ENCODE measurements around the gene FUOM.

The FUOM gene

GRCh38 chr10:133309100-133309719 lies 48.6 kb downstream of the FUOM start:
- peak; percentile 93 for DNase-seq

DNA sequence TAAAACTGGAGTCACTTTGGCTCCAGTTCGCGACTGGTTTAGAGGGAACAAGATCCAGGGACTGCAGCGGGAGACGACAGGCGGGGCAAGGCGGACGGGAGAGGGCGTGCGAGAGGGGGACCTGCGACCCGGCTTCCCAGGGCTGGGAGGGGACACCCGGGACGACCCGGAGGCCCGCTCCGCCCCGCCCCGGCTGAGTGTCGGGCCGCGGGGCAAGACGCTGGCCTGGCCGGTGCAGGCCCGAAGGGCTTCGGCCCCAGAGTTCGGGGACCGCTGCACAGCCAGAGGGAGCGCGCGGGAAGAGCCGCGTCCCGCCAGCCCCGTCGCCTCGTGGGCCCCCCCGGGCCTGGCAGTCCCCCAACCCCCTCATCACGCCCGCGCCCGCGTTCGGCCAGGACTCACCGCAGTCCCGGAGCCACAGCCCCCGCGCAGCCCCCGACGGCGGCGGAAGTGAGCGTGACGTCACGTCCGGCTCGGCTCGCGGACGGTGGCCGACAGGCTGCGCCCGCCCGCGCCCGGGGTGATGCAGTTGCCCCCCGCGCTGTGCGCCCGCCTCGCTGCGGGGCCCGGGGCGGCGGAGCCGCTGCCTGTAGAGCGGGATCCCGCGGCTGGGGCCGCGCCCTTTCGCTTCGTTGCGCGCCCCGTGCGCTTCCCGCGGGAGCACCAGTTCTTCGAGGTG lies 49.3 kb downstream of the FUOM start, which contains the start of the genes TUBGCP2 and ZNF511:
TUBGCP2 (minus strand) TSS at position 452 of the 679 bp plus-strand sequence. CDS start 5,931 bp downstream, outside the sequence.
ZNF511 (plus strand) TSS at position 494 of the 679 bp plus-strand sequence; CDS start at position 524, 30 bp downstream.
- DNase-seq, result peak; percentile 82

DNA sequence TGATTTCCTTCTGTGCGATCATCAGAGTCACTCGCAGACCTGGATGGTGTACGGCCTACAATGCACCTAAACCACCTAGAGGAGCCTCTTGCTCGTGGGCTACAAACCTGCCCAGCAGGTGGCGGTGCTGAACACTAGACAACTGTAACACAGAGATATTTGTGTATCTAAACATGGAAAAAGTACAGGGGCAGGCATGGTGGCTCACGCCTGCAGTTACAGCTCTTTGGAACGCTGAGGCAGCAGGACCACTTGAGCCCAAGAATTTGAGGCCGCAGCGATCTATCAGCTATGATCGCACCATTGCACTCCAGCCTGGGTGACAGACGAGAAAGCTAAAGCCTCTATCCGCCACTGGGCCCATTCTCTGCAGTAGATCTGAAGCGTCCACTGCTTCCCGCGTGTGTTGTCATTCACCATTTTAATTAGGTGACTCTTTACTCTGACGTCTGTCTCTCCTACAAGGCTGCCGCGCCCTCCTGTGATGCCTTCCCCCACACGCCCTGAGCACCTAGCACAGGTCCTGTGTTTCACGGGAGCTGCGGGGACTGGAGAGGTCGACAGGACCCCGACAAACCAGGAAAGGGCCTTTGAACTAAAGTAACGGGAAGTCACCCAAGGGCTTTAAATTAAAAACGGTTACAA lies 49.9 kb downstream of the FUOM start:
- peak; percentile 78 for DNase-seq

GRCh38 chr10:133306941-133307379 lies 50.9 kb downstream of the FUOM start:
- no peak for DNase-seq

DNA sequence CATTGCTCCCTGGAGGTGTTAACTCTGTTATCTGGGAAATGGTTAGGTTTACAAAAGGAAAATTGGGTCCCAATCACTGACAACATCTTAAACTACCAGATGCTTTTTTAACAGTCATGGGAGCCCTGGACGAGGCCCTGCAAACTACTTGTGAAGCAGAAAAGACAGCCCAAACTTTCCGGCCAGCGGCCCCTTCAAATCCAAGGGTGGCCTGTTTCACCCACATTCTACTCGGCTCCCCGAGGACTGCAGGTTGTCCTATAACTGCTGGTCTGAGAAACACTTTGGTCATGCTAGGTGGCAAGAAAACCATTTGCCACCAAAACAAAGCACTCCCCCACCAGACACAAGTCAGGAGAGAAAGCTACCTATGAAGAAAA lies 51.7 kb downstream of the FUOM start:
- DNase-seq, result no peak
